Spleen (tissue), 11 donors: ENCODE measurements around the gene METTL9. TPM values are rescaled to one million over a fixed set of nuclear protein-coding genes. Genes with fewer than 3 reads are reported as not detected.
A peak's percentile ranks its signal among the peaks of the same experiment; 100 is the strongest.
"Not testable (repeated sequence)": the region's sequence is repeated elsewhere in the genome, so short reads cannot be mapped to it uniquely, and the experiment has no call there.

Experiments
- DNase-seq: peaks from one replicate; pipeline ENCODE4 v3.0.0-alpha.2; 2020
- H3K27ac ChIP-seq, 8 donors: fragments of 200-600 bp; sonication (generic) in 7 of 8; 1 replicate in 4 of 8; 2 replicates in 4 of 8; pipeline versions ENCODE4 v1.5.0 to v1.8.0; 2016 to 2021; ENCODE audit warnings: inconsistent platforms in 4 of 8, mild to moderate bottlenecking in 4 of 8, moderate library complexity in 1 of 8
- H3K27me3 ChIP-seq, 7 donors: fragments of 200-600 bp; sonication (generic) in 6 of 7; replicated peaks in 1 of 7; 1 replicate in 4 of 7; 2 replicates in 3 of 7; pipeline versions ENCODE4 v1.5.0 to v1.8.0; 2016 to 2021; ENCODE audit warnings: inconsistent platforms in 3 of 7, mild to moderate bottlenecking in 1 of 7
- H3K36me3 ChIP-seq, 6 donors: fragments of 200-600 bp; sonication (generic) in 5 of 6; 1 replicate in 4 of 6; 2 replicates in 2 of 6; pipeline versions ENCODE4 v1.5.0 to v1.8.0; 2016 to 2021; ENCODE audit warnings: inconsistent platforms in 2 of 6
- H3K4me1 ChIP-seq, 6 donors: fragments of 200-600 bp; sonication (generic) in 5 of 6; 1 replicate in 3 of 6; 2 replicates in 3 of 6; pipeline versions ENCODE4 v1.5.0 to v1.8.0; 2016 to 2021; ENCODE audit warnings: inconsistent platforms in 3 of 6
- H3K4me3 ChIP-seq, 8 donors: fragments of 200-600 bp; sonication (generic) in 7 of 8; 1 replicate in 4 of 8; 2 replicates in 4 of 8; pipeline versions ENCODE4 v1.5.0 to v1.8.0; 2016 to 2021; ENCODE audit warnings: inconsistent platforms in 4 of 8, mild to moderate bottlenecking in 4 of 8, moderate library complexity in 2 of 8
- H3K9me3 ChIP-seq, 8 donors: fragments of 200-600 bp; sonication (generic) in 7 of 8; 1 replicate in 4 of 8; 2 replicates in 4 of 8; pipeline versions ENCODE4 v1.5.0 to v1.8.0; 2016 to 2021; ENCODE audit warnings: inconsistent platforms in 4 of 8
- POLR2A ChIP-seq, 3 donors: fragments of 450-650 bp; IDR thresholded peaks; one replicate each; pipeline ENCODE4 v1.5.1; 2017; ENCODE audit warnings: antibody characterized with exemption in 3 of 3, mild to moderate bottlenecking in 1 of 3
- POLR2AphosphoS5 ChIP-seq, 3 donors: sonication (generic); formaldehyde crosslinking; IDR thresholded peaks; one replicate each; pipeline ENCODE4 v1.5.1; 2017; ENCODE audit warnings: antibody characterized with exemption in 3 of 3
- WGBS, 5 donors: extraction: QIAGEN DNeasy Blood & Tissue Kit in 3 of 5; methylation state at CpG; one replicate each; pipeline versions ENCODE4 v1.1.5 to v1.1.7; 2013 to 2018; 5-methylcytosine and 5-hydroxymethylcytosine counted together
- intact Hi-C: fragments of 100-400 bp; cut with DNase I; formaldehyde crosslinking; loops from one replicate; pipeline ENCODE4 v1.15.0; 2023; ENCODE audit warnings: low total_unique reads
- polyA plus RNA-seq, 3 donors: library from polyadenylated mRNA; stranded (reverse); fragments of 200-250 nt; gene quantifications; one replicate each; pipeline ENCODE4 v1.2.1, GENCODE V29; 2013
- total RNA-seq, 7 donors: library from RNA; depleted of rRNA in 3 of 7; stranded (reverse); fragments of >200 nt in 3 of 7; fragmentation: NEBNext Ultra II Directional in 4 of 7; extraction: Animal tissue kit (Norgen Biotek cat#: 25700) in 4 of 7; gene quantifications; one replicate each; pipeline versions ENCODE4 v1.1.0 to v1.2.1, GENCODE V29; 2016 to 2021
- TF ChIP-seq, protein P1 (sequence below), 11 experiments: fragments of 200-600 bp in 7 of 11; fragments of 450-650 bp in 4 of 11; sonication (generic) in 4 of 11; IDR thresholded peaks in 8 of 11; conservative IDR thresholded peaks in 3 of 11; 1 replicate in 7 of 11; 2 replicates in 4 of 11; pipeline versions ENCODE4 v1.4.0 to v1.8.0; 2016 to 2021; ENCODE audit warnings: antibody characterized with exemption in 11 of 11, inconsistent platforms in 4 of 11, mild to moderate bottlenecking in 1 of 11
- donor health status: healthy with polysubstance abuse.
- donor health status: DM: no; HTN: no; CAD: no; lungs with moderate emphysema.
- donor health status: DM: no; HTN: no; CAD: no.
- donor health status: Bipolar disorder and iron deficiency.
- donor health status: healthy.
- donor health status: DM: no; HTN: no; CAD: no.
- donor health status: DM: yes; HTN: yes; CAD: no.

METTL9 gene
- total and polyA plus RNA-seq, 10 donors: 28.5 to 247 (median 97.1) TPM

DNA sequence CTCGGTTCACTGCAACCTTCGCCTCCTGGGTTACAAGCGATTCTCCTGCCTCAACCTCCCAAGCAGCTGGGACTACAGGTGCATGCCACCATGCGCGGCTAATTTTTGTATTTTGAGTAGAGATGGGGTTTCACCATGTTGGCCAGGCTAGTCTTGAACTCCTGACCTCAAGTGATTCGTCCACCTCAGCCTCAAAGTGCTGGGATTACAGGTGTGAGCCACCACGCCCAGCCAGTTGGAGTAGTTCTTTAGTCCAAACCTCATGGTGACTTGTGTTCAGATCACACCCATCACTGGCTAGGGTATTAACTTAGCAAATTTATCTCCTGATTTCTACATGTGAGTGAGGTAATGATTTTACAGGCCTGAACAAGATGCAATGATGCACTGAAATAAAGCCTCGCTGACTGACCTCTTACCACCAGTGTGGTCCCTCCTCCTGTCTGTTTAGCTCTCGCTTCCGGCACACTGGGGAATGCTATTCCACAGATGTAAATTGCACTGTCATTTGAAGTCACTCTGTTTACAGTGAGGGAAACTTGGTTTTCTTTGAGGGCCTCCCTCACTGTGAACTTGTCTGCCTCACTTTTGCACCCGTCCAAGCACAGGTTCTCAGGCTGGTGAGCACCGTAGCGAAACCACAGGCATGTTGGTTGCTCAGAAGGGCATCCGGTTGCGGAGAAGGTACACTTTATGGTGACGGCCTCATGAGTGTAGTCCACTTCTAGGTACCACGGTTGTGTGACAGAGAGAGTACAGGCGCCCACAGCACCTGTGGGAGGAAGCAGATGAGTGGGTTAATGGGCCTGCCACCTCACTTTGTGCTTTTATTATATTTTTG lies 47.6 kb downstream of the METTL9 start:
- H3K27ac ChIP-seq: peak overlapping the region; percentile 67 to 89 (median 86)
- DNase-seq: peak; percentile 90
- peaks cover 0 to 74% (median 2%) of the 10 kb centered on the region in 6 donors for H3K36me3 ChIP-seq
- no peaks in the 10 kb centered on the region for H3K9me3 ChIP-seq
- peak overlapping the region in 1 of 8 donors; percentile 59 for H3K4me3 ChIP-seq
- no peaks in the 10 kb centered on the region for H3K27me3 ChIP-seq
- 57 to 76% (median 62%) methylated on average over 16 to 18 of the region's 18 CpGs for WGBS, 5 donors
- intact Hi-C loops: no loop called here
- H3K4me1 ChIP-seq: peaks cover 37 to 100% (median 90%) of the 10 kb centered on the region in 6 donors
- TF ChIP-seq, protein P1, sequence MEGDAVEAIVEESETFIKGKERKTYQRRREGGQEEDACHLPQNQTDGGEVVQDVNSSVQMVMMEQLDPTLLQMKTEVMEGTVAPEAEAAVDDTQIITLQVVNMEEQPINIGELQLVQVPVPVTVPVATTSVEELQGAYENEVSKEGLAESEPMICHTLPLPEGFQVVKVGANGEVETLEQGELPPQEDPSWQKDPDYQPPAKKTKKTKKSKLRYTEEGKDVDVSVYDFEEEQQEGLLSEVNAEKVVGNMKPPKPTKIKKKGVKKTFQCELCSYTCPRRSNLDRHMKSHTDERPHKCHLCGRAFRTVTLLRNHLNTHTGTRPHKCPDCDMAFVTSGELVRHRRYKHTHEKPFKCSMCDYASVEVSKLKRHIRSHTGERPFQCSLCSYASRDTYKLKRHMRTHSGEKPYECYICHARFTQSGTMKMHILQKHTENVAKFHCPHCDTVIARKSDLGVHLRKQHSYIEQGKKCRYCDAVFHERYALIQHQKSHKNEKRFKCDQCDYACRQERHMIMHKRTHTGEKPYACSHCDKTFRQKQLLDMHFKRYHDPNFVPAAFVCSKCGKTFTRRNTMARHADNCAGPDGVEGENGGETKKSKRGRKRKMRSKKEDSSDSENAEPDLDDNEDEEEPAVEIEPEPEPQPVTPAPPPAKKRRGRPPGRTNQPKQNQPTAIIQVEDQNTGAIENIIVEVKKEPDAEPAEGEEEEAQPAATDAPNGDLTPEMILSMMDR (IDR thresholded peaks at IDR 0.05 in 8 of 11, conservative IDR thresholded peaks at IDR 0.05 in 3 of 11): no peak
- peak in 2 of 3 donors; percentile 81 to 90 for TF ChIP-seq POLR2AphosphoS5 (IDR thresholded peaks at IDR 0.05)
- TF ChIP-seq POLR2A (IDR thresholded peaks at IDR 0.05): no peak

DNA sequence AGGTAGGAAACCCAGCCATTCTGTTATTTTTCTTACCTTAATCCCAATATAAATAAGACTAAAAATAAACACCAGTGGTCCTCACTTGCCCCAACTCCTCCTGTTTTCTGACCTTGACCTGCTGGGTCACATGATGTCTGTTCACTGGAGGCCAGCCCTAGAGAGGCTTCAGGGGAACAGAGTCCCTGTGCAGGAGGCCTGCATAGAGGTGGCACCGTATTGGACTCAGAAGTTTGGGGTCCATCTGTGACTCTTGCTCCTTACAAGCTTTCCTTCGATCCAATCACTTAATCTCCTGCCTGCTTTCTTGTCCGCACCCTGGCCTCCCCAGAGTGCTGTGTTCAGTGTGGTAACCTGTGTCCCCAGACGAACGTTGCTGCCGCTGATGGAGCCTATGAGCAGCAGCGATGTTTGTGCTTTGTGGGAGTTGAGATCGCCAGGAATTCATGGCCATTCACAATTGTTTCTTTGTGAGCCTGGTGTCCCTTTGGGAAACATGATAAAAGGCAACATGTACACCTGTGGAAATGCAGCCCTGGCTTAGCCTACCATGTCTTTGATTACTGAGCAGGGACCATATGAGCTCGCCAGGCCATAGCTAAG lies 48.3 kb downstream of the METTL9 start:
- Histone ChIP-seq H3K36me3 (peaks cover 0 to 67% (median 2%) of the 10 kb centered on the region in 6 donors), H3K27me3 (no peaks in the 10 kb centered on the region), H3K4me1 (peaks cover 37 to 99% (median 92%) of the 10 kb centered on the region in 6 donors), H3K4me3 (no peak overlapping the region), H3K9me3 (no peaks in the 10 kb centered on the region), H3K27ac (peak overlapping the region; percentile 67 to 89 (median 86))
- intact Hi-C loops: no loop called here
- 87 to 93% (median 92%) methylated on average over 9 of the region's 9 CpGs for WGBS, 5 donors
- TF ChIP-seq POLR2AphosphoS5 (IDR thresholded peaks at IDR 0.05) (no peak), POLR2A (IDR thresholded peaks at IDR 0.05) (no peak)
- TF ChIP-seq, protein P1 (IDR thresholded peaks at IDR 0.05 in 8 of 11, conservative IDR thresholded peaks at IDR 0.05 in 3 of 11): no peak
- DNase-seq: no peak

DNA sequence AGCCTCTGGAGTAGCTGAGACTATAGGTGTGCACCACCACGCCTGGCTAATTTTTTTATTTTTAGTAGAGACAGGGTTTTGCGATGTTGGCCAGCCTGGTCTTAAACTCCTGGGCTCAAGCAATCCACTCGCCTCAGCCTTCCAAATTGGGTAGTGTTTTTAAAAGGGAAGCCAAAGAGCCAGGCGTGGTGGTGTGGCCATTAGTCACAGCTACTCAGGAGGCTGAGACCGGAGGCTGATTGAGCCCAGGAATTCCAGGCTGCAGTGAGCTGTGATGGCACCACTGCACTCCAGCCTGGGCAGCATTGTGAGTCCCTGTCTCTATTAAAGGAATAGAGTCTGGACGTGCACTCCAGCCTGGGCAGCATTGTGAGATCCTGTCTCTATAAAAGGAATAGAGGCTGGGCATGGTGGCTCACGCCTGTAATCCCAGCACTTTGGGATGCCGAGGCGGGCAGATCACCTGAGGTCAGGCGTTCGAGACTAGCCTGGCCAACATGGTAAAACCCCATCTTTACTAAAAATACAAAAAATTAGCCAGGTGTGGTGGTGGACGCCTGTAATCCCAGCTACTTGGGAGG lies 50.5 kb downstream of the METTL9 start:
- H3K27me3 ChIP-seq, H3K9me3 ChIP-seq, DNase-seq, intact Hi-C loops: not testable (repeated sequence)
- Histone ChIP-seq H3K27ac (peak overlapping the region in 7 of 8 donors; percentile 74 to 89 (median 86)), H3K4me1 (peaks cover 29 to 99% (median 92%) of the 10 kb centered on the region in 6 donors), H3K4me3 (peak overlapping the region in 7 of 8 donors; percentile 6 to 62 (median 34)), H3K36me3 (peaks cover 0 to 52% (median 0%) of the 10 kb centered on the region in 6 donors)
- WGBS, 5 donors: 86 to 96% (median 89%) methylated on average over 11 to 12 of the region's 12 CpGs

DNA sequence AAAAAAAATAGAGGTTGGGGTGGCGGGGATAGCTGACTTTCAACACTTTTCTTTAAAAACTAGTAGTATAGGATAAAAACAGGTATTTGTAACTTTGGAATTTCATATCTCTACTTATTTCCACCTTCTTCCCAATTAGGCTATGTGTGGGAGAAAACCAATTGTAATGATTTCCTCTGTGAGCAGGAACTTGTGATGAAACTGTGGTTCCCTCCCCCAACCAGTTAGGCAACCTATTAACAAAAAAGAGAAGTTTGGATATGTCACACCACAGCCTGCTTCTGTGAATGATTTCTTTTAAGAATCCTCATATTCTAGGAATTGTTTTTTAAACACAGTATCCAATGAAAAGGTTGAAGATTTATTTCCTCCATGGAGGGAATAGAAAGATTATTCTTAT lies 51.1 kb downstream of the METTL9 start:
- H3K4me3 ChIP-seq: peak overlapping the region in 7 of 8 donors; percentile 6 to 62 (median 36)

More for the DNA sequence above, 51.1 kb downstream of the METTL9 start:
- WGBS, 5 donors: 50 to 95% (median 62%) methylated on average over 1 of the region's 1 CpG
- intact Hi-C loops: no loop called here
- TF ChIP-seq, protein P1 (IDR thresholded peaks at IDR 0.05 in 8 of 11, conservative IDR thresholded peaks at IDR 0.05 in 3 of 11): no peak
- TF ChIP-seq POLR2A (IDR thresholded peaks at IDR 0.05) (no peak), POLR2AphosphoS5 (IDR thresholded peaks at IDR 0.05) (no peak)
- peaks cover 0 to 55% (median 2%) of the 10 kb centered on the region in 6 donors for H3K36me3 ChIP-seq
- no peak for DNase-seq
- no peaks in the 10 kb centered on the region for H3K27me3 ChIP-seq
- peaks cover 29 to 99% (median 87%) of the 10 kb centered on the region in 6 donors for H3K4me1 ChIP-seq
- no peaks in the 10 kb centered on the region for H3K9me3 ChIP-seq
- H3K27ac ChIP-seq: peak overlapping the region in 7 of 8 donors; percentile 74 to 89 (median 86)
